Measurements from ENCODE around the gene TYMP. TPM values are rescaled to one million over a fixed set of nuclear protein-coding genes. Genes with fewer than 3 reads are reported as not detected.

Gene TYMP
- total and polyA plus RNA-seq, 2 of the 8 experiments (the other 6 are each of a cell fraction or from before 2014, with no cell fraction given), result 0.43 to 0.48 TPM

GRCh38 chr22:50525104-50525857, 4.5 kb downstream of the TYMP start, which contains the start of gene SCO2 (continued):
- TF ChIP-seq CHD7 (IDR thresholded peaks at IDR 0.05; ENCODE audit: insufficient replicate concordance, low read length) (no peak), RNF2 (IDR thresholded peaks at IDR 0.05; ENCODE audit: borderline replicate concordance, low read depth, low read length, missing control alignments, poor library complexity, severe bottlenecking) (no peak), GABPA (IDR thresholded peaks at IDR 0.05; ENCODE audit: borderline replicate concordance, insufficient read depth, low read length) (no peak), KDM4A (IDR thresholded peaks at IDR 0.05; ENCODE audit: low read depth, low read length, severe bottlenecking) (peak; percentile 40), CTBP2 (IDR thresholded peaks at IDR 0.05; ENCODE audit: borderline replicate concordance, insufficient read depth, insufficient read length, low read length) (no peak), POLR2A (IDR thresholded peaks at IDR 0.05; ENCODE audit: control extremely low read depth in 1 of 2, low read depth in 2 of 2, low read length in 2 of 2) (0 out of 3 replicates have a peak, but pooled peaks of 1 of the 2 experiments have one; percentile 33), TCF12 (IDR thresholded peaks at IDR 0.05; ENCODE audit: low read depth, low read length) (no peak), CBX8 (IDR thresholded peaks at IDR 0.05; ENCODE audit: borderline replicate concordance, low read depth, low read length) (no peak)
- TF ChIP-seq, protein P1, sequence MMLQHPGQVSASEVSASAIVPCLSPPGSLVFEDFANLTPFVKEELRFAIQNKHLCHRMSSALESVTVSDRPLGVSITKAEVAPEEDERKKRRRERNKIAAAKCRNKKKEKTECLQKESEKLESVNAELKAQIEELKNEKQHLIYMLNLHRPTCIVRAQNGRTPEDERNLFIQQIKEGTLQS (IDR thresholded peaks at IDR 0.05; ENCODE audit: insufficient read depth, low read depth, low read length), result peak; percentile 77
